Activated gamma-delta T cell (primary cell): Measurements from ENCODE around the gene ELP5.
A peak's percentile ranks its signal among the peaks of the same experiment; 100 is the strongest.
"Not testable (repeated sequence)": the region's sequence is repeated elsewhere in the genome, so short reads cannot be mapped to it uniquely, and the experiment has no call there.

ENCODE experiments used
- DNase-seq: peaks from one replicate; lab custom pipeline; 2025; lab: John Stamatoyannopoulos, UW

The ELP5 gene

GRCh38 chr17:7236808-7237207 lies 15.2 kb upstream of the ELP5 start:
- no peak for DNase-seq

- no peak for DNase-seq
Observed at GRCh38 chr17:7237266-7237760, 14.7 kb upstream of the ELP5 start.

- DNase-seq: peak; percentile 57
Observed at GRCh38 chr17:7237761-7238419, 14.1 kb upstream of the ELP5 start.

- no peak for DNase-seq
Observed at GRCh38 chr17:7238420-7239090, 13.5 kb upstream of the ELP5 start.

- peak; percentile 97 for DNase-seq
Observed at GRCh38 chr17:7239091-7240027, 12.7 kb upstream of the ELP5 start, which contains the start of gene PHF23. TSS of gene PHF23 (minus strand) at chr17:7239457. CDS start at chr17:7239279, 178 bp downstream.

- DNase-seq: no peak
Observed at GRCh38 chr17:7240375-7240774, 11.6 kb upstream of the ELP5 start.

- no peak for DNase-seq
Observed at GRCh38 chr17:7241090-7241733, 10.8 kb upstream of the ELP5 start.

- peak; percentile 74 for DNase-seq
Observed at GRCh38 chr17:7241783-7242716, 10.0 kb upstream of the ELP5 start, which contains the start of gene GABARAP. TSS of gene GABARAP (minus strand) at chr17:7242449. CDS start at chr17:7242330, 119 bp downstream.

GRCh38 chr17:7242717-7243452 lies 9.1 kb upstream of the ELP5 start:
- peak; percentile 85 for DNase-seq

- no peak for DNase-seq
Observed at GRCh38 chr17:7243453-7243729, 8.6 kb upstream of the ELP5 start.

- DNase-seq: not testable (repeated sequence)
Observed at GRCh38 chr17:7243838-7244237, 8.2 kb upstream of the ELP5 start.

- no peak for DNase-seq
Observed at GRCh38 chr17:7246779-7247178, 5.2 kb upstream of the ELP5 start.

- no peak for DNase-seq
Observed at GRCh38 chr17:7248796-7249195, 3.2 kb upstream of the ELP5 start.

GRCh38 chr17:7249214-7249613 lies 2.8 kb upstream of the ELP5 start:
- no peak for DNase-seq

GRCh38 chr17:7249830-7250229 lies 2.2 kb upstream of the ELP5 start:
- DNase-seq: no peak

GRCh38 chr17:7250695-7251627 lies 1.1 kb upstream of the ELP5 start:
- DNase-seq: no peak

- peak; percentile 98 for DNase-seq
Observed at GRCh38 chr17:7251661-7252175, 297 bp upstream of the ELP5 start, which contains the start of gene CTDNEP1. TSS of gene CTDNEP1 (minus strand) at chr17:7251734. CDS start at chr17:7251296, 438 bp downstream.

- DNase-seq: no peak
Observed at GRCh38 chr17:7253082-7253481, 1.1 kb downstream of the ELP5 start.

GRCh38 chr17:7254511-7254910 lies 2.5 kb downstream of the ELP5 start:
- no peak for DNase-seq
